ENCODE measurements around the gene ISCU. TPM values are rescaled to one million over a fixed set of nuclear protein-coding genes. Genes with fewer than 3 reads are reported as not detected.
A peak's percentile ranks its signal among the peaks of the same experiment; 100 is the strongest.

Gene ISCU
- total and polyA plus RNA-seq, 2 of the 8 experiments (the other 6 are each of a cell fraction or from before 2014, with no cell fraction given) = 72.1 to 78.1 TPM

DNA sequence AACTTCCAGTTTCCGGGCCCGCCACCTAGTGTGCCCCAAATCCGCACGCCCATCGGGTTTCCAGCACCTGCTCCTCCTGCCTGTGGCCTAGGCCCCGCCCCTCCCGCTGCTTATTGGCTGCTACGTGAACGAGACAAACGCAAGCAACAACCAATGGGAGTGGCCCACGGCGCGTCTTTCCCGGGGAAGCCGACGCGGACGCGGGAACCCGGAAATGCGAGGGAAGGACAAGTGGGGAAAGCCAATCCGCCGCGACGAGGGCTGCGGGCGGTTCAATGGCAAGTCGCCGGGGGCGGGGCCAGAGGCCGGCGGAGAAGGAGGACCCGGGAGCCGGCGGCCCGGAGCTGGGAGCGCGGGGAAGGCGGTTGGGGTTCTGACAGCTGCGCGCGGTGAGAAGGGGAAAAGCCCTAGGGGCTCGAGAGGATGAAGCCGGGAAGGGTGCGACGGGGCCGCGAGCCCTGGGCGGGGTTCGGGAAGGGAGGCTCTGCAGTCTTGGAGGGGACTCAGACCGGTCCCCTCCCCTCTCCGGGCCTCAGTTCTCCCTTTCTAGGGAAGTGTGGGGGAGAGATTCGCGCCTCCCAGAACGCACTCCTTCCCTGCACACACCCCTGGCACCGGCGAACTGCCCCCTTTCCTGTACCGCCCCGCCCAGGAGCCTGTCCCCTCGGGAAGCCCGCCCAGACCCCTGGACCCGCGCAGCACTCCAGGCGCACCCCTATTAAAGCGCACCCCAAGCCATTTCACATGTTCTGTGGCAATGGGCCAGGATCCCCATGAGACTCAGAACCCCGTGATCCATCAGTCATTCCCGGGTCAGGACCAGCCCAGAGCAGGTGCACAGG, 47.2 kb upstream of the ISCU start, which contains the start of gene FICD (continued):
- TF ChIP-seq, protein P1, sequence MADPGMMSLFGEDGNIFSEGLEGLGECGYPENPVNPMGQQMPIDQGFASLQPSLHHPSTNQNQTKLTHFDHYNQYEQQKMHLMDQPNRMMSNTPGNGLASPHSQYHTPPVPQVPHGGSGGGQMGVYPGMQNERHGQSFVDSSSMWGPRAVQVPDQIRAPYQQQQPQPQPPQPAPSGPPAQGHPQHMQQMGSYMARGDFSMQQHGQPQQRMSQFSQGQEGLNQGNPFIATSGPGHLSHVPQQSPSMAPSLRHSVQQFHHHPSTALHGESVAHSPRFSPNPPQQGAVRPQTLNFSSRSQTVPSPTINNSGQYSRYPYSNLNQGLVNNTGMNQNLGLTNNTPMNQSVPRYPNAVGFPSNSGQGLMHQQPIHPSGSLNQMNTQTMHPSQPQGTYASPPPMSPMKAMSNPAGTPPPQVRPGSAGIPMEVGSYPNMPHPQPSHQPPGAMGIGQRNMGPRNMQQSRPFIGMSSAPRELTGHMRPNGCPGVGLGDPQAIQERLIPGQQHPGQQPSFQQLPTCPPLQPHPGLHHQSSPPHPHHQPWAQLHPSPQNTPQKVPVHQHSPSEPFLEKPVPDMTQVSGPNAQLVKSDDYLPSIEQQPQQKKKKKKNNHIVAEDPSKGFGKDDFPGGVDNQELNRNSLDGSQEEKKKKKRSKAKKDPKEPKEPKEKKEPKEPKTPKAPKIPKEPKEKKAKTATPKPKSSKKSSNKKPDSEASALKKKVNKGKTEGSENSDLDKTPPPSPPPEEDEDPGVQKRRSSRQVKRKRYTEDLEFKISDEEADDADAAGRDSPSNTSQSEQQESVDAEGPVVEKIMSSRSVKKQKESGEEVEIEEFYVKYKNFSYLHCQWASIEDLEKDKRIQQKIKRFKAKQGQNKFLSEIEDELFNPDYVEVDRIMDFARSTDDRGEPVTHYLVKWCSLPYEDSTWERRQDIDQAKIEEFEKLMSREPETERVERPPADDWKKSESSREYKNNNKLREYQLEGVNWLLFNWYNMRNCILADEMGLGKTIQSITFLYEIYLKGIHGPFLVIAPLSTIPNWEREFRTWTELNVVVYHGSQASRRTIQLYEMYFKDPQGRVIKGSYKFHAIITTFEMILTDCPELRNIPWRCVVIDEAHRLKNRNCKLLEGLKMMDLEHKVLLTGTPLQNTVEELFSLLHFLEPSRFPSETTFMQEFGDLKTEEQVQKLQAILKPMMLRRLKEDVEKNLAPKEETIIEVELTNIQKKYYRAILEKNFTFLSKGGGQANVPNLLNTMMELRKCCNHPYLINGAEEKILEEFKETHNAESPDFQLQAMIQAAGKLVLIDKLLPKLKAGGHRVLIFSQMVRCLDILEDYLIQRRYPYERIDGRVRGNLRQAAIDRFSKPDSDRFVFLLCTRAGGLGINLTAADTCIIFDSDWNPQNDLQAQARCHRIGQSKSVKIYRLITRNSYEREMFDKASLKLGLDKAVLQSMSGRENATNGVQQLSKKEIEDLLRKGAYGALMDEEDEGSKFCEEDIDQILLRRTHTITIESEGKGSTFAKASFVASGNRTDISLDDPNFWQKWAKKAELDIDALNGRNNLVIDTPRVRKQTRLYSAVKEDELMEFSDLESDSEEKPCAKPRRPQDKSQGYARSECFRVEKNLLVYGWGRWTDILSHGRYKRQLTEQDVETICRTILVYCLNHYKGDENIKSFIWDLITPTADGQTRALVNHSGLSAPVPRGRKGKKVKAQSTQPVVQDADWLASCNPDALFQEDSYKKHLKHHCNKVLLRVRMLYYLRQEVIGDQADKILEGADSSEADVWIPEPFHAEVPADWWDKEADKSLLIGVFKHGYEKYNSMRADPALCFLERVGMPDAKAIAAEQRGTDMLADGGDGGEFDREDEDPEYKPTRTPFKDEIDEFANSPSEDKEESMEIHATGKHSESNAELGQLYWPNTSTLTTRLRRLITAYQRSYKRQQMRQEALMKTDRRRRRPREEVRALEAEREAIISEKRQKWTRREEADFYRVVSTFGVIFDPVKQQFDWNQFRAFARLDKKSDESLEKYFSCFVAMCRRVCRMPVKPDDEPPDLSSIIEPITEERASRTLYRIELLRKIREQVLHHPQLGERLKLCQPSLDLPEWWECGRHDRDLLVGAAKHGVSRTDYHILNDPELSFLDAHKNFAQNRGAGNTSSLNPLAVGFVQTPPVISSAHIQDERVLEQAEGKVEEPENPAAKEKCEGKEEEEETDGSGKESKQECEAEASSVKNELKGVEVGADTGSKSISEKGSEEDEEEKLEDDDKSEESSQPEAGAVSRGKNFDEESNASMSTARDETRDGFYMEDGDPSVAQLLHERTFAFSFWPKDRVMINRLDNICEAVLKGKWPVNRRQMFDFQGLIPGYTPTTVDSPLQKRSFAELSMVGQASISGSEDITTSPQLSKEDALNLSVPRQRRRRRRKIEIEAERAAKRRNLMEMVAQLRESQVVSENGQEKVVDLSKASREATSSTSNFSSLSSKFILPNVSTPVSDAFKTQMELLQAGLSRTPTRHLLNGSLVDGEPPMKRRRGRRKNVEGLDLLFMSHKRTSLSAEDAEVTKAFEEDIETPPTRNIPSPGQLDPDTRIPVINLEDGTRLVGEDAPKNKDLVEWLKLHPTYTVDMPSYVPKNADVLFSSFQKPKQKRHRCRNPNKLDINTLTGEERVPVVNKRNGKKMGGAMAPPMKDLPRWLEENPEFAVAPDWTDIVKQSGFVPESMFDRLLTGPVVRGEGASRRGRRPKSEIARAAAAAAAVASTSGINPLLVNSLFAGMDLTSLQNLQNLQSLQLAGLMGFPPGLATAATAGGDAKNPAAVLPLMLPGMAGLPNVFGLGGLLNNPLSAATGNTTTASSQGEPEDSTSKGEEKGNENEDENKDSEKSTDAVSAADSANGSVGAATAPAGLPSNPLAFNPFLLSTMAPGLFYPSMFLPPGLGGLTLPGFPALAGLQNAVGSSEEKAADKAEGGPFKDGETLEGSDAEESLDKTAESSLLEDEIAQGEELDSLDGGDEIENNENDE (IDR thresholded peaks at IDR 0.05; ENCODE audit: insufficient replicate concordance, low read length) = no peak
- peak; percentile 67 for TF ChIP-seq TAF1 (IDR thresholded peaks at IDR 0.05; ENCODE audit: low read depth, low read length)
- TF ChIP-seq PHF8 (conservative IDR thresholded peaks at IDR 0.05; ENCODE audit: low read depth, low read length) = peak; percentile 67
- TF ChIP-seq BACH1 (IDR thresholded peaks at IDR 0.05; ENCODE audit: low read length) = peak; percentile 28; the same call in 1 of the 2 replicates
- TF ChIP-seq ASH2L (IDR thresholded peaks at IDR 0.05; ENCODE audit: low read length) = peak; percentile 34
- peak; percentile 33 for TF ChIP-seq SAP30 (IDR thresholded peaks at IDR 0.05; ENCODE audit: insufficient read depth, insufficient replicate concordance, low read length)
- TF ChIP-seq GABPA (IDR thresholded peaks at IDR 0.05; ENCODE audit: borderline replicate concordance, insufficient read depth, low read length) = peak; percentile 52; the same call in 1 of the 2 replicates
- peak; percentile 91 for TF ChIP-seq SP1 (IDR thresholded peaks at IDR 0.05; ENCODE audit: low read depth, low read length)
- peak in 1 of 2 experiments; percentile 75; a peak in 2 of 4 replicates for TF ChIP-seq SIN3A (conservative IDR thresholded peaks at IDR 0.05 in 1 of 2, IDR thresholded peaks at IDR 0.05 in 1 of 2; ENCODE audit: low read depth in 1 of 2, low read length in 2 of 2)

All from H1 (cell line).